ENCODE results near the gene MOB3A. TPM values are rescaled to one million over a fixed set of nuclear protein-coding genes. Genes with fewer than 3 reads are reported as not detected.

The MOB3A gene
- total RNA-seq, 1 experiment from 2014 or later, result 33.9 TPM

DNA sequence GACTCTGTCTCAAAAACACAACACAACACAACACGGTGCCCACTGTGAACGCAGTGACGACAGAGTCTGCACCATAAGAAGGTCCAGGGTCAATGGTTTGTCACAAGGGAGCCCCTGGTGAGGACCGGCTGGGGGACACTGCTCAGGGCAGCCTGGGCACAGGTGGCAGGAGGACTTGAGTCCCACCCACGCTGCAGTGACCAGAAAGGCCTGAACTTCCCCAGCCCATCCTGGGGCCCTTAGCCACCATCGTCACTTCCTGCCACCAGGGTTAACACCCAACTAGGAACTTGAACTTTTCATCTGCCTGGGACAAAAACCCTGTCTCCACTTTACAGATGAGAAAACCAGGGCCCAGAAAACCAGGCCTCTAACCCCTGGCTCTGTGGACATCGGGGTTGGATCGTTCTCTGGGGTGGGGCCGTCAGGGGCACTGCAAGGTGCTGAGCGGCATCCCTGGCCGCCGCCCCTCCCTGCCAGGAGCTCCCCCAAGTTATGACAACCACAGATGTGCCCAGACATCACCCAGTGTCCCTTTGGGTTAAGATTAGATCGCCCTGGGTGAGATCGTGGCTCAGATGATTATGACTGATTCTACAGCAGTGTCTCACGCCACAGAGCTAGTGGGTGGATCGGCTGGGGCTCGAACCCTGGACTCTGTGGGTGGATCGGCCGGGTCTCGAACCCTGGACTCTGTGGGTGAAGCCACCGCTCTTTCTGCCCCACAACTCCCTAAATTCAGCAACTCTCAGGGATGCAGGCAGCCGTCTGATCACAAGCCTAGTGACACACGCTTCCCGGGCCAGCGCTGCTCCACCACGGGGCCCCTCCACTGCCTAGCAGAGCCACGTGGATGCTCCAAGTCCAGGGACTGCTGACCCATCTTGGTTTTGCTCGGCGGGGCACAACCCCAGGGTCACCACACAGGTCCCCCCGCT, 14.0 kb downstream of the MOB3A start:
- no peak for DNase-seq (ENCODE audit: low read depth)

- no peak for DNase-seq (ENCODE audit: low read depth)
Measured at GRCh38 chr19:2080336-2080988, 15.7 kb downstream of the MOB3A start.

DNA sequence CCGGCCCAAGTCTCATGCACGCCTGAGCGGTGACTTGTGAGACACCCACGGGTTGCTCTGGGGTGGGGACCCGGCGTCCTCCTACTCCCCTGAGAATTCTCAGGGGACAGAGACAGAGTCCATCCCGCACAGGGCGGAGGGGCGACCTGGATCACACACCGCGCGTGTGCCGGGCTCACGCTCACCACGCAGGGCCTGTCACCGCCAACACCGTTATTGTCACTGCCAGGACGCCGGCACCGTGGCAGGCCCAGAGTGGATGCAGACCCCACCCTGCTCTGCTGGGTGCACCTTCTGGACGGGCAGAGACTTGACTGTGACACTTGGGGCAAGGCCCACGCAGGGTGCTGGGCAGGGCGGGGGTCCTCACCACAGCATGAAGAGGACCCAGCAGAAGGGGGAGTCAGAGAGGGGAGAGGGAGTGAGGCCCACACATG, 16.2 kb downstream of the MOB3A start:
- no peak for DNase-seq (ENCODE audit: low read depth)

DNA sequence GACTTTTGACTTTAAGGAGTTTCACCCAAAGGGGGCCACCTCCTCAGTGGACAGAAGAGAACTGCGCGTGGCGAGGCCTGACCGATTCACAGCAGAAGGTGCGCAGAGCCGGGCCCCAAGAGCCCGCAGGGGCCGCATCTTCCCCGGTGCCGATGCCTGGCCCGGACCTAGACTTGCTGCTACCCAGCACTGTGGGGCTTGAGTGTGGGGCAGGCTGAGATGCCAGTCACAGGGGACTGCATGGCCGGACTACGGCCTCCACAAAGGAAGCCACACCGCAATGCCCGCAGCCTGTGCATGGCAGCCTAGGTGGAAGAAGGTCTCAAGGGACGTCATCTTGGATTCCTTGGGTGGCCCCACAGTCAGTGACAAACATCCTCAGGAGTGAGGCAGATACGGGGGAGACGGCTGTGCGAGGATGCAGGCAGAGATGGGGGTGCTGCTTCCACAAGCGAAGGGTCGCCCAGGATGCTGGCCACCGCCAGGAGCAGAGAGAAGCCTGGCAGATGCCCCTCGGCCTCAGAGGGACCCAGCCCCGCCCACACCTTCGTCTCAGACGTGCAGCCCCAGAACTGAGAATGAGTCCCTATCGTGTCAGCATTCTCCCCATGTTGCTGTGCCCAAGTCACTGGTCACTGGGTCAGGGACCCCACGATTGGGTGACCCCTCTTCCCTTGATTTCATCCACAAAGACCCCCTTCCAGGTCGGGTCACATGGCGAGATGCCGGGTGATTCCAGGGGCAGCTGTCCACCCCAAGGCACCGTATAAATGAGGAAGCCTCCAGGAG, 16.9 kb downstream of the MOB3A start:
- no peak for DNase-seq (ENCODE audit: low read depth)

- DNase-seq (ENCODE audit: low read depth), result no peak
Measured at GRCh38 chr19:2077833-2078619, 18.1 kb downstream of the MOB3A start.

- DNase-seq (ENCODE audit: low read depth), result no peak
Measured at GRCh38 chr19:2077398-2077797, 18.7 kb downstream of the MOB3A start.

DNA sequence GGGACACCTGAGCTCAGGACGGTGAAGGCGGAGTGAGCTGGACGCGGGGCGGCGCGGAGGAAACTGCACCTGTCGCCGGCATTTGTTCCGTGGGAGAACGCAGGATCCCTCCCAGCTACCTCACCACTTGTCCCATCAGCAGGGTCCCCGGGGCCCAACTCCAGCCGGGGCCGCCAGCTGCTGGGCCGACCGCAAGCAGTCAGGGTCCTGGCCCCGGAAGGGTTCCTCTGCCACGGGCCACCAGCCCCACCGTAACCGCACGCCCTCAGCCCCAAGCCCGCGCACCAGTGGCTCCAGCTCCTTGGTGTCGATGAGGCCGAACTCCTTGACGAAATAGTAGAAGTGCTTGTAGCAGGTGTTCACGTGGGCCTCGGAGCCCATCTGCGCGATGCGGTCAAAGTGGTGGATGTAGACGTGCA, 19.6 kb downstream of the MOB3A start:
- DNase-seq (ENCODE audit: low read depth), result no peak

GRCh38 chr19:2072757-2073551, 23.2 kb downstream of the MOB3A start:
- no peak for DNase-seq (ENCODE audit: low read depth)

GRCh38 chr19:2070986-2071673, 25.0 kb downstream of the MOB3A start:
- DNase-seq (ENCODE audit: low read depth), result no peak

DNA sequence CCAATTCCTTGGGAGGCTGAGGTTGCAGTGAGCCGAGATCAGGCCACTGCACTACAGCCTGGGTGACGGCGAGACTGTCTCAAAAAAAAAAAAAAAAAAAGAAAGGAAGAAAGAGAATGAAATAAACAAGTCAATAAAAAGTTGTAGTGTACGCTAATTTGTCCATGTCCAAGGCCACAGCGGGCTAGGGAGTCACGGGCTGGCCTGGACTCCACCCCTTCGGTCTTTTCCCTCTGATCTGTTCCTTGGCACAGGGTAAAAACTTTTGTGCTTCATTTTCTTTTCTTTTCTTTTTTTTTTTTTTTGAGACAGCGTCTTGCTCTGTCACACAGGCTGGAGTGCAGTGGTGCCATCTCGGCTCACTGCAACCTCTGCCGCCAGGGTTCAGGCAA, 25.7 kb downstream of the MOB3A start:
- no peak for DNase-seq (ENCODE audit: low read depth)

GRCh38 chr19:2064788-2065524, 31.2 kb downstream of the MOB3A start:
- no peak for DNase-seq (ENCODE audit: low read depth)

- no peak for DNase-seq (ENCODE audit: low read depth)
Measured at GRCh38 chr19:2064395-2064787, 31.7 kb downstream of the MOB3A start.

DNA sequence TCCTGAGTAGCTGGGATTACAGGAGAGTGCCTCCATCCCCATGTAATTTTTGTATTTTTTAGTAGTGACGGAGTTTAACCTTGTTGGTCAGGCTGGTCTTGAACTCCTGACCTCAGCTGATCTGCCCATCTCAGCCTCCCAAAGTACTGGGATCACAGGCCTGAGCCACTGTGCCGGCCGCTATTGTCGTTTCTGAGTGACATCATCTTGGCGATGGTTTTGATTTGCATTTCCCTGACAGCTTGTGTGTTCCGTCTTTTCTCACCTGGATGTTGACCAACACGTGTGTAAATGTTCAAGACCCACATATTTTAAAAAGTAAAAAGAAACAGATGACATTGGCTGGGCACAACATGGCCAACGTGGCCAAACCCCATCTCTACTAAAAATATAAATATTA, 32.3 kb downstream of the MOB3A start:
- no peak for DNase-seq (ENCODE audit: low read depth)

- no peak for DNase-seq (ENCODE audit: low read depth)
Measured at GRCh38 chr19:2062770-2063169, 33.4 kb downstream of the MOB3A start.

- DNase-seq (ENCODE audit: low read depth), result no peak
Measured at GRCh38 chr19:2062389-2062729, 33.8 kb downstream of the MOB3A start.

DNA sequence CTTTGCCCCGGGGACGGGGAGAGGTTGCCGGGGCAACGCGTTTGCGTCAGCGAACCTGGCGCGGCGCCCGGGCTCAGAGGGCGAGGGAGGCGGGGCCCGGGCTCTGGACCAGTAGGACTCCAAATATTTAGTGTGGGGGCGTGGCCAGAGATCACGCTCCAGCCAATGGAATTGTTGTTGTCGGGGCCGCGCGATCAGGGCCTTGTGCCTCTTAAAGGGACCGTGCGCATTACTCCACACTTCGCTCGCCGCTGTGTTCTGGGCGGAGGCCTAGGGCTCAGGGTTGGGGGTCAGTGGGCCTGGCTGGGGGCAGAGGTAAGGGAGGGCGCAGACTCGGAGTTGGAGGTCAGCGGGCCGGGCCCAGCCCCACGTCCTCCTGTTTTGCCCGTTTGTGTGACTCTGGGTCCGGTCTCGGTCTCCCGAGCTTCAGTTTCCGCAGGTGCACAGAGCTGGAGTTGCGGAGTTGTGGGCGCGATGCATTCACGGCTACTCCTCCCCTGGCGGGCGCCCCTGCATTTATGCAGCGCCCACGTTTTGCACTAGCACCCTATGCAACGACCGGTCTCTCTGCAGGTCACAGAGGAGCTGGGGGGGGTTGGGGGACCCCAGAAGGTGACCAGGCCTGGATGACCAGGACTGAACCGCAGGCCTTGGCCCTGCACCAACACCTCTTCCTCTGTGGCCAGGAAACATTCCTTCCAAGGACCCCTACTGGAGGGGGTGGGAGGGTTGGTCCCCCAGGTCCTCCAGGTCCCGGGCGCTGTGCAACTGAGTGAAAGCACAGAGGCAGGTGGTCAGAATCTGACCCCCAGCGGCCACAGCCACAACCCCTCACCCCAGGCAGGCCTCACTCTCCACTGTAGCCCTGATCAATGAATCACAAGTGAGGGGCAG, 34.4 kb downstream of the MOB3A start:
- peak; percentile 97 for DNase-seq (ENCODE audit: low read depth)

GRCh38 chr19:2060884-2061494, 35.1 kb downstream of the MOB3A start:
- DNase-seq (ENCODE audit: low read depth), result peak; percentile 68

All from LHCN-M2 (cell line).